Measurements from ENCODE around the gene ZDHHC11. TPM values are rescaled to one million over a fixed set of nuclear protein-coding genes. Genes with fewer than 3 reads are reported as not detected.
"Not testable (repeated sequence)": the region's sequence is repeated elsewhere in the genome, so short reads cannot be mapped to it uniquely, and the experiment has no call there.

Gene ZDHHC11
- total and polyA plus RNA-seq, 2 of the 4 experiments (the other 2 are of a cell fraction) = 0.36 to 1.6 TPM

DNA sequence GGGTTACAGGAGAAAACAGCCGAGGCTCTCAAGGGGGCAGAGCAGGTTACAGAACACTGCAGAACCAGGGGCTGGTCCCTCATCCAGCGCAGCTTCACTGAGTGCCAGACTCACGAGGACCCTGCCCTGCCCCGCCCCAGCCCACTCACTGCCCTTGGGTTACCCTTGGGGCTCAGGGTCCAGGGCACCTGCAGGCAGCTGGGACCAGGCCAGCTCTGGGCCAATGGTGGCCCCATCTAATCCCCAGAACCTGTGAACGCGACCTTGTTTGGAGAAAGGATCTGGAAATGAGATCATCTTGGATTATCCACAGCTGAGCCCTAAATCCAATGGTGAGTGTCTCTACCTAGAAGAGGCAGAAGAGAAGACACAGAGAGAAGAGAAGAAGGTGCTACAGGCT lies 72.4 kb downstream of the ZDHHC11 start:
- H3K79me1 ChIP-seq (ENCODE audit: low read depth in 1 of 2, low read length in 2 of 2); H3K4me1 ChIP-seq (ENCODE audit: control insufficient read depth, insufficient read depth, low read length); intact Hi-C loops (cut with micrococcal nuclease); H3K23ac ChIP-seq (ENCODE audit: low read depth, low read length); BruUV-seq (replicated peaks); H4K8ac ChIP-seq (ENCODE audit: low read depth in 2 of 2, low read length in 2 of 2); DNase-seq; H3K4me2 ChIP-seq (ENCODE audit: low read depth, low read length); dilution Hi-C loops (cut with HindIII; ENCODE audit: low sequenced_read_pairs, unreplicated experiment); H2AK9ac ChIP-seq (replicated peaks; ENCODE audit: low read depth, low read length, poor library complexity); H3K4me3 ChIP-seq (ENCODE audit: insufficient read depth, low read depth, low read length); H2BK20ac ChIP-seq (ENCODE audit: low read depth, low read length); H2AK5ac ChIP-seq (ENCODE audit: low read depth, low read length); POLR2A ChIA-PET (ENCODE audit: unreplicated experiment); H2BK120ac ChIP-seq (ENCODE audit: low read depth, low read length); H3K36me3 ChIP-seq (ENCODE audit: control insufficient read depth, insufficient read depth, low read length); H2BK5ac ChIP-seq (ENCODE audit: low read depth, low read length, poor library complexity, severe bottlenecking); H4K91ac ChIP-seq (ENCODE audit: insufficient read depth, low read depth, low read length); H3K18ac ChIP-seq (ENCODE audit: low read depth, low read length); ATAC-seq (ENCODE audit: low read depth); H3K27ac ChIP-seq (ENCODE audit: insufficient read depth, low read length); H4K20me1 ChIP-seq (ENCODE audit: insufficient read depth, low read length); H3K4ac ChIP-seq (ENCODE audit: low read depth, low read length); H3K9me1 ChIP-seq (ENCODE audit: insufficient read depth, low read length); H3K14ac ChIP-seq (replicated peaks; ENCODE audit: low read depth, low read length); H2AFZ ChIP-seq (replicated peaks; ENCODE audit: low read length, poor library complexity); H3K56ac ChIP-seq (ENCODE audit: extremely low read depth, insufficient read depth, low read length); H3K9ac ChIP-seq (ENCODE audit: low read depth, low read length); H4K5ac ChIP-seq (ENCODE audit: low read depth, low read length); H3K9me3 ChIP-seq (ENCODE audit: control insufficient read depth, insufficient read depth, low read length); H2BK15ac ChIP-seq (ENCODE audit: low read depth, low read length); CTCF ChIA-PET: not testable (repeated sequence)
- WGBS, 2 experiments (ENCODE audit: extremely low coverage in 2 of 2, insufficient read length in 1 of 2) = no CpG with 5 or more reads among the region's 6 CpGs
- H3K27me3 ChIP-seq (ENCODE audit: control insufficient read depth, insufficient read depth, low read length) = peaks cover 19% of the 10 kb centered on the region; the same call in 1 of the 2 replicates
- in situ Hi-C loops (cut with MboI; ENCODE audit: low sequenced_read_pairs) = loop anchor here (10.0 kb wide), 1 partner anchor 94 kb away; no protein-coding TSS in a partner anchor
